Pons (tissue), 1 donor: ENCODE data around the gene SKIL.
A peak's percentile ranks its signal among the peaks of the same experiment; 100 is the strongest.

Source experiments
- DNase-seq: peaks from one replicate; pipeline ENCODE4 v3.0.0-alpha.2; 2016; ENCODE audit warnings: low spot score

SKIL gene

GRCh38 chr3:170350515-170351413 lies 6.8 kb upstream of the SKIL start:
- no peak for DNase-seq

- DNase-seq = peak; percentile 24
Observed at GRCh38 chr3:170352936-170353335, 4.6 kb upstream of the SKIL start.

GRCh38 chr3:170353485-170353884 lies 4.0 kb upstream of the SKIL start:
- no peak for DNase-seq

- no peak for DNase-seq
Observed at GRCh38 chr3:170354760-170355159, 2.8 kb upstream of the SKIL start.

- peak; percentile 66 for DNase-seq
Observed at GRCh38 chr3:170355738-170356595, 1.5 kb upstream of the SKIL start.

- peak; percentile 71 for DNase-seq
Observed at GRCh38 chr3:170356596-170357175, 829 bp upstream of the SKIL start.

GRCh38 chr3:170358042-170359010 lies 811 bp downstream of the SKIL start:
- peak; percentile 62 for DNase-seq

GRCh38 chr3:170359178-170359704 lies 1.7 kb downstream of the SKIL start:
- DNase-seq = no peak

GRCh38 chr3:170360466-170360865 lies 3.0 kb downstream of the SKIL start:
- DNase-seq = no peak

GRCh38 chr3:170360916-170361315 lies 3.4 kb downstream of the SKIL start:
- DNase-seq = no peak

- no peak for DNase-seq
Observed at GRCh38 chr3:170361711-170362110, 4.2 kb downstream of the SKIL start.

- no peak for DNase-seq
Observed at GRCh38 chr3:170363471-170363994, 6.0 kb downstream of the SKIL start.

- DNase-seq = no peak
Observed at GRCh38 chr3:170364965-170365364, 7.5 kb downstream of the SKIL start.

GRCh38 chr3:170367797-170368196 lies 10.3 kb downstream of the SKIL start:
- no peak for DNase-seq

GRCh38 chr3:170368921-170369320 lies 11.4 kb downstream of the SKIL start:
- no peak for DNase-seq

- no peak for DNase-seq
Observed at GRCh38 chr3:170372190-170372879, 14.8 kb downstream of the SKIL start.

GRCh38 chr3:170383567-170383966 lies 26.1 kb downstream of the SKIL start:
- DNase-seq = no peak

- no peak for DNase-seq
Observed at GRCh38 chr3:170386468-170386867, 29.0 kb downstream of the SKIL start.

GRCh38 chr3:170387950-170388349 lies 30.4 kb downstream of the SKIL start:
- no peak for DNase-seq

GRCh38 chr3:170391108-170391507 lies 33.6 kb downstream of the SKIL start:
- DNase-seq = no peak
